GM19463 (cell line): Measurements from ENCODE around the gene FAM163B.
A peak's percentile ranks its signal among the peaks of the same experiment; 100 is the strongest.
"Not testable (repeated sequence)": the region's sequence is repeated elsewhere in the genome, so short reads cannot be mapped to it uniquely, and the experiment has no call there.

Experiments used
- ATAC-seq: cut with Tn5 transposase; IDR thresholded peaks from one replicate; pipeline ENCODE4 v1.9.1; 2021; ENCODE audit warnings: mild to moderate bottlenecking, moderate library complexity; ENCODE audit not compliant: unreplicated experiment

FAM163B gene

DNA sequence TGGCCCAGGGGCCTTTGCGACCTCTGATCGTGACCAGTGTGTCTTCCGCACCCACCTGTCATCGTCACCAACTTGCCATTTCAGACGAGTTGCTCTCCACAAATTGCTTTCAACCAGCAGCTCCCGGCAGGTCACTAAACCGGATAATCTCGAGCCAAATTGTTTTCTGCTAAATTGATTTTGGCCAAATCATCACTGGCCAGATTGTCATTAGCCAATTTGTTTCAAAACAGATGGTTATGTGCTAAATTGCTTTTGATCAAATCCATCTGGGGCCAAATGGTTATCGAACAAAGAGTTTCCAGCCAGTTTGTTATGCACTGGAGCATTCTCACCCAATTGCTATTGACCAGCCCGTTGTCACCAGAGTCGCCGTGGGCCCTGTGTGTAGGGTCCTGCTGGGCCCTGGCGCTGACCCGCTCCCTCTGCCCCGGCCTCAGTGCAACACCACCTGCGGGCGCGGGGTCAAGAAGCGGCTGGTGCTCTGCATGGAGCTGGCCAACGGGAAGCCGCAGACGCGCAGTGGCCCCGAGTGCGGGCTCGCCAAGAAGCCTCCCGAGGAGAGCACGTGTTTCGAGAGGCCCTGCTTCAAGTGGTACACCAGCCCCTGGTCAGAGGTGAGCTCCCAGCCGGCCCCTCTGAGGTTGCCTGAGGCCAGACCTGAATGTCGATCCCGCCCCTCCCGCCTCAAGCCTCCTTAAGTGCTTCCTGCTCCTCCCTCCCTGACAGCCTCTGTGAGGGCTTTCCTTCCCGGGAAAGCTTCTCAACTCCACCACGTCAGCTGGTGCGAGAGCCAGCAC, 39.1 kb downstream of the FAM163B start:
- no peak for ATAC-seq

DNA sequence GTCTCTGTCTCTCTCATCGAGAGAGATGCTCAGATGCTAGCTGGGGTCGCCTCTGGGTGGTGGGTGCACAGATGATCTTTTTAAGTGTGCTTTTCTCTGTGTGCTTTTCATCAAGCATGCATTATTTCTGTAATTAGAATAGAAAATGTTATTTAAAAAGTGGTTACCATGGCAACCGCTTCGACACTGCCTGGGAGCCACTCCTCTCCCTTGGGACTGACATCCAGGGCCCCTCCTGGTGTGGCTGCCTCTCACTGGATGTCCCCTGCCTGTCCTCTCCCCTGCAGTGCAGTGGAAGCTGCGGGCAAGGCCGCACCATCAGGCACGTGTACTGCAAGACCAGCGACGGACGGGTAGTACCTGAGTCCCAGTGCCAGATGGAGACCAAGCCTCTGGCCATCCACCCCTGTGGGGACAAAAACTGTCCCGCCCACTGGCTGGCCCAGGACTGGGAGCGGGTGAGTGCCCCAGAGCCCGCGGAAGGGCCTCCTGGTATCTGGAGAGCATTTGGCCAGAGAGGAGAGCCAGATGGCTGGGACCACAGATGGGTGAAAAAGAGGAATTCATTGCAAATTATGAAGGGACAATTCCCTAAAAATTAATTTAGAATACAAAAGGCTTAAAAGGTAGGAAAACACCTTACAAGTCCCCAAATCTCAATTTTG, 39.9 kb downstream of the FAM163B start:
- ATAC-seq: no peak

DNA sequence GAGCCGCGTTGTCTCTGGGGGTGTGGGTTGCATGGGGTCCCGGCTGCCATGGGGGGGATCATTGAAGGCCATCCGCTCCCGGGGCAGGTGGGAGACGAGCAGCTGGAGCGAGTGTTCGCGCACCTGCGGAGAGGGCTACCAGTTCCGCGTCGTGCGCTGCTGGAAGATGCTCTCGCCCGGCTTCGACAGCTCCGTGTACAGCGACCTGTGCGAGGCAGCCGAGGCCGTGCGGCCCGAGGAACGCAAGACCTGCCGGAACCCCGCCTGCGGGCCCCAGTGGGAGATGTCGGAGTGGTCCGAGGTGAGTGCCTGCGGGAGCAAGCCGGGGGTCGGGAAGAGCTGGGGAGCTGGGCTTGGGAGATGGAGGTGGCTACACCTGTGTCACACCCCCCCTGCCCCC, 41.0 kb downstream of the FAM163B start:
- no peak for ATAC-seq

DNA sequence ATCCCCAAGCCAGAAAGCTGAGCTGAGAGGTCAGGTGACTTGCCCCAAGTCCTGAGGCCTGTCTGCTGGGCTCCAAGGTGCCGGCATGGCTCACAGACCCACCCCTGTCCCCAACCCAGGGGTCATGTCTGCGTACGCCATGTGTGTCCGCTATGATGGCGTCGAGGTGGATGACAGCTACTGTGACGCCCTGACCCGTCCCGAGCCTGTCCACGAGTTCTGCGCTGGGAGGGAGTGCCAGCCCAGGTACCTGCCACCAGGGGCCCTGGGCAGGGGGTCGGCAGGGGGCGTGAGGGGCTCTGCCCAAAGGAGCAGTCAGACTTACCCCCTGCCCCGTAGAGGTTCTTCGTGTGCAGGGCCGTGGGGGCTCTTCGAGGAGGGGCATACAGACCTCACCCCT, 42.4 kb downstream of the FAM163B start:
- ATAC-seq: no peak

DNA sequence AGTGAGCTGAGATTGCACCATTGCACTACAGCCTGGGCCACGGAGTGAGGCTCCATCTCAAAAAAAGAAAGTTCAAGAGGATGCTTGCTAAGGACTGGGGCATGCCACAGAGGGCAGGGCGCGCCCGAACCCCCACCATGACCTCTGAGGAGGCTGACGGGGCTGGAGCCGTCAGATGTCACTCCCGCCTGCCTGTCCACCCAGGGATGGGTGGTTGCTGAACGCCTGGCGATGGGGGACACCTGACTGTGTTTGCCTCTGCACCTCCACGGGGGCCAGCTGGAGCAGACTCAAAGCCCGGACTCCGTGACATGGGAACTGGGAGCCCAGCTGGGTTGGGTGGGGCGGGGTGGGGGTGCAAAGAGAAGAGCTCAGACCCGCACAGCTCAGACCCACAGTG, 42.8 kb downstream of the FAM163B start:
- no peak for ATAC-seq

DNA sequence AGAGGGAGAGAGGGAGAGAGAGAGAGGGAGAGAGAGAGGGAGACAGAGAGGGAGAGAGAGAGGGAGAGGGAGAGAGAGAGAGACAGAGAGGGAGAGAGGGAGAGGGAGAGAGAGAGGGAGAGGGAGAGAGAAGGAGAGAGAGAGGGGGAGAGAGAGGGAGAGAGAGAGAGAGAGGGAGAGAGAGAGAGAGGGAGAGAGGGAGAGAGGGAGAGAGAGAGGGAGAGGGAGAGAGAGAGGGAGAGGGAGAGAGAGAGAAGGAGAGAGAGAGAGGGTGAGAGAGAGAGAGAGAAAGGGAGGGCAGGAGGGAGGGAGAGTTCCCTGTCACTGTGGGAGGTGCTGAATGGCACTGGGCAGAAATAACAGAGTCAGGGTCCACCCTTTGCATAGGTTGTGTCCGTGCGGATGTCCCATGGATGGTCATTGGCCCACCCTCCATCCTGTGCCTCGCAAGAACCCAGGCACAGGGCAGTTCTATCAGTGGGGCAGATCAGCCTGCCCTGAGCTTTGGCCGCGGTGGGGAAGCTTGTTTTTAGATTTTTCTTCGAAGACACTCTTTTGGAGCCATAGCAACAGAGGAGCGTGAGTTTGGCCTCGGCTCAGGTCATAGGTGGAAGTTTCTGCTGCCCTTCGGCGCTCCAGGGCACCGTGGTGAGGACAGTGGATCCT, 44.6 kb downstream of the FAM163B start:
- ATAC-seq: no peak

DNA sequence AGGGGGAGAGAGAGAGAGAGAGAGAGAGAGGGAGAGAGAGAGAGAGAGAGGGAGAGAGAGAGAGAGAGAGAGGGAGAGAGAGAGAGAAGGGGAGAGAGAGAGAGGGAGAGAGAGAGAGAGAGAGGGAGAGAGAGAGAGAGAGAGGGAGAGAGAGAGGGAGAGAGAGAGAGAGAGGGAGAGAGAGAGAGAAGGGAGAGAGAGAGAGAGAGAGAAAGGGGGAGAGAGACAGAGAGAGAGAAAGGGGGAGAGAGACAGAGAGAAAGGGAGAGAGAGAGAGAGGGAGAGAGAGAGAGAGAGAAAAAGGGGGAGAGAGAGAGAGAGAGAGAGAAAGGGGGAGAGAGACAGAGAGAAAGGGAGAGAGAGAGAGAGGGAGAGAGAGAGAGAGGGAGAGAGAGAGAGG, 45.4 kb downstream of the FAM163B start:
- not testable (repeated sequence) for ATAC-seq

DNA sequence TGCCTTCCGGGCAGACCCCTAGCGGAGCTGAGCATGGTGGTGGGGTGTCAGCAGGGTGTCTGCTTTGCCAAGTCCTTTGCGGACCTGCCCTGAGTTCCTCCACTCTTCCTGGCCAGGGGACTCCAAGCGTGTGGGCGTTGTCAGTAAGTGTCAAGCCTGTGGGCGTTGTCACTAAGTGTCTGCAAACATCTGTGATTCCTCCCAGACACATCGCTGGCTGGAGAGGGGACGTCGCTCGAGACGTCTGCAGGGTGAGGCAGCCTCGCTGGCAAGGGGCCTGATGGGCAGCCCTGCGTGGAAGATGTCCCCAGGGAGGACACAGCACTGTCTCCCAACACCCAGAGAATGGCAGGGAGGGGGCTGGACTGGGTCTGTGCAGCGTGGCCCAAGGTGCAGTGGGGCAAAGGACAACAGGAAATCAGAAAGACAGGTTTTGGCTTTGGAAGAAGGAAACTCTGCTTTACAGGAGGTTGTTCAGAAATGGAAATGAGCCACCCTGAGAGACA, 45.8 kb downstream of the FAM163B start:
- ATAC-seq: no peak

DNA sequence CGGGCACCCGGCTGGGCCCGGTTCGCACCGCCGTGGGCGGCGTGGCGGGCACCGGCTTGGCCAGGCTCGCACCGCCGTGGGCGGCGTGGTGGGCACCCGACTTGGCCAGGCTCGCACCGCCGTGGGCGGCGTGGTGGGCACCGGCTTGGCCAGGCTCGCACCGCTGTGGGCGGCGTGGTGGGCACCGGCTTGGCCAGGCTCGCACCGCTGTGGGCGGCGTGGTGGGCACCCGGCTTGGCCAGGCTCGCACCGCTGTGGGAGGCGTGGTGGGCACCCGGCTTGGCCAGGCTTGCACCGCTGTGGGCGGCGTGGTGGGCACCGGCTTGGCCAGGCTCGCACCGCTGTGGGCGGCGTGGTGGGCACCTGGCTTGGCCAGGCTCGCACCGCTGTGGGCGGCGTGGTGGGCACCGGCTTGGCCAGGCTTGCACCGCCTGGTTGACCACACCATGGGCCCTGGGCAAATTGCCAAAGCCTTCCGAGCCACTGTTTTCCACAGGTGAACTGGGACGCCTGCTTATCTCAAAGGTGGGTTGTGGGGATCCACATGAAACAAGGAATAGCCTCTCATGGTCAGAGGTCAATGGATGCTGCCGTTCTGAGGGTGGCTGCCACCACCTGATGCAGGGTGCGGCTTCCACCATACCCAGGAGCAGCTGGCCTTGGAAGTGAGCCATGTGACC, 46.4 kb downstream of the FAM163B start:
- ATAC-seq: no peak

DNA sequence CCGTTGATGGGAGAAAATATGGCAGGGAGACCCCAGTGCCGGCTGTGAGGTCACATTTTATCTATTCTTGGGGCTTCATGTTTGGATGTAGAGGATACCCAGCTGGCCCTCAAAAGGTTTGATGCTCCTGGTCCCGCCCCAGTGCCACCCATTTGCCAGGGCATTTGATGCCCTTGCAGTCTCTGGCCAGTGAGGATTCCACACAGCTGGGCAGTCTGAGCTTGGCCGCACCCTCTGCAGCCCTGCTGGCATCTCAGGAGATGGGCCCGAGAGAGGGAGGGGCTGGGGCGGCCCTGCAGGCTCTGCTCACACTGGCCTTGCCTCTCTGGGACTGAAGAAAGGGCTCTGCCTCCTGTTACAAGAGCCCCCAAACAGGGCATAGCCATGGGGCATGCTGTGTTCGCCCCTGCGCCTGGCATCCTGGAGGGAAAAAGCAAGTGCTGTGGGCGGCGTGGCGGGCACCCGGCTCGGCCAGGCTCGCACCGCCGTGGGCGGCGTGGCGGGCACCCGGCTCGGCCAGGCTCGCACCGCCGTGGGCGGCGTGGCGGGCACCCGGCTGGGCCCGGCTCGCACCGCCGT, 47.1 kb downstream of the FAM163B start:
- no peak for ATAC-seq

DNA sequence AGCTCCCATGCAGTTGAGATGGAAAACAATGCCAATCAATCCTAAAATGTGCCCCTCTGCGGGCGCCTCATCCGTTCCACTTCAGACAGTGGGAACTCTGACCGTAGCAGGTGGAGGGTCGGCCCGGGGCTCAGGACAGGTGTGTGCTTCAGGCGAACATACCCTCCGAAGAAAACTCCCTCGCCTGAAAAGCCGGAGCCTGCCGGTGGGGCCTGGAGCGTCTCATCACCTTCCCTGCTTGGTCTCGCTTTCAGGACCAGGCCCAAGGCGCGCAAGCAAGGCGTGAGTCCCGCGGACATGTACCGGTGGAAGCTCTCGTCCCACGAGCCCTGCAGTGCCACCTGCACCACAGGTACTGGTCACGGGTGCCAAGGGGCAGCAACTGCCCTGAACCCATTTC, 48.2 kb downstream of the FAM163B start:
- ATAC-seq: no peak

DNA sequence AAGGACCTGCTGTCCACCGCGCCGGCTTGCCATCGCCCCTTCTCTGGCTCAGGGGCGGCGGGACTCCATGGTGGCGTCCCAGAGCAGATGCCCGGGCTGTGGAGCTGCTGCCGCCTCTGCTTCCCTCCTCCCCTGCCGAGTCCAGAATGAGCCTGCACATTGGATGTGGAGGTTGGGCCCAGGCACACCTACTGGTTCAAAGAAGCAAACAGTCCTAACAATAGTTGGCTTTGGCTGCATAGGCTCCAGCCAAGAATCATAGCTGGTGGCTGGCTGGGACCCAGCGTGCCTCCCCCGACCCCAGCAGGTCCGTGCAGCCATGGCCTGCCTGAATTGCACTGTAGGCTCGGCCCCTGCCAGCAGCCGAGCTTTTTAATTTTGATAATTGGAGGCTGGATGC, 48.9 kb downstream of the FAM163B start:
- ATAC-seq: no peak

DNA sequence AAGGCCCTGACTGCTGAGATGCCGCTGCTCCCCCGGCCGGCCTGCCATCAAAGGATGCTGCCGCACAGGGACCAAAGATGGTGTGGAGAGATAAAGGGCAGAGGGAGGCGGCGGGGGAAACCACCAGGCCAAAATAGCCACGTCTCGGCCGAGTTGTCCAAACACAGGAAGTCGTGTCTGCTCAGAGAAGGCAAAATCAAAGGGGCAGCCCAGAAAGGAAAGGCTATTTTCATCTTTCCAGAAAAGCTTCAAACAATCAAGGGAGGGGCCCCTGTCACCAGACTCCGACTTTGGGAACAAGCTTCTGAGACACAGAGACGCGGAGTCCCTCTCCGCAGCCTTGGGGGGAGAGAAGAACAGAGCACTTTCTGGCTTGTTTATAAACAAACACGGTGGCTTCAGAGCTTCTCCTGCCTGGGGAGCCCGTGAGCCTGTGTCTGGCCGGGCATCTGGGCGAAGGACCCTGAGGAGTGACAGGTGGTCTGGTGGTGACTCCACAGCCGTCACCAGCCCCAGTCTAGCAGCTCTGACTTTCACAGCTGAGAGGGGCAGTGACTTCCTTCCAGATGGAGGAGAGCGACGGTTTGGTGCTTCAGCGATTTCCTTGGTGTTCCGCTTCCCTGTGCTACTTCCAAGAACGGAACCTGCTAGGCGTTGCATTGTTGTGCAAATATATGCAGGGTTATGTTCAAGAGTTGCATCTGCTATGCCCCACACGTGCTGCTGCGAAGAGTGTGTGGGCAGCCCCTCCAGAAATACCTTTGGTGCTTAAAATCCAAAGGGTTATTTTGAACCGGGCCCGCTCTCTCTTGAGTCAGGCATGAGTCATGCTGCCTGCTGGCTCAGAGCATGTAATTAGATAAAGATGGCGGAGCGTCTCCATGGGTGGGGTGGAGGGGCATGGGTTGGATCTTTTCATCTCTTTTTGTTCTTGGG, 50.7 kb downstream of the FAM163B start:
- ATAC-seq: peak; percentile 65

DNA sequence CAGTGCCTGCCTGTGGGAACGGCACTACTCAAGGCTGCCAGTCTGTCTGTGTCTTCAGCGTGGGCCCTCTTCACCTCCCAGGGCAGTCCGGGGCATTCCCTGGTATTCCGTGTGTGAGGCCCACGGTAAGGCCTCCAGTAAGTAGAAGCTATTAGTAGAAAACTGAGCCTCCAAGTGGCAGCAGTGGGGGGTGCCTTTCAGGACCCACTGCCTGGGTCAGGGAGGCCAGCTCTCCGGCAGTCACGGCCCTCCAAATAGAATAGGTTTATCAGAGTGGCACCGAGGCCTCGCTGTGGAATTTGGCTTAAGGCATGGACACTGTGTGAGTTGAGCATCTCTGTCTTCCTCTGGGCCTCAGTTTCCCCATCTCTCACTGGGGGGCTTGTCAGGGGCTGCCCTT, 51.6 kb downstream of the FAM163B start:
- ATAC-seq: no peak

DNA sequence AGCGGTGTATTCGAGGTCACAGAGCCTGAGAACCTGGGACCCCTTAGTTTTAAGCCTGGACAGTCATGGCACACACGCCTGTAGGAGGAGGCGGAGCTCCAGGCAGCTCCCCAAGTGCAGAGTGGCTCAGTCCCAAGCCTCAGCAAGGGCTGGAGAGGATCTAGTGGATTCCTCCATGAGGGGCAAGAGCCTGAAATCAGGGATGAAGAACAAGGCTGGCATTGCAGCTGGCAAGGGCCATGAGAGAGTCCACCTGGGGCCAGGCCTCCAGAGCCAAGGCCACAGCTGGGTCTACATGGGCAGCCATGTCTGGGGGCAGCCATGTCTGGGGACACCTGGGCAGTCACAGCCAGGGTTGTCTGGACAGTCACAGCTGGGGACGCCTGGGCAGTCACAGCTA, 52.8 kb downstream of the FAM163B start:
- ATAC-seq: no peak

DNA sequence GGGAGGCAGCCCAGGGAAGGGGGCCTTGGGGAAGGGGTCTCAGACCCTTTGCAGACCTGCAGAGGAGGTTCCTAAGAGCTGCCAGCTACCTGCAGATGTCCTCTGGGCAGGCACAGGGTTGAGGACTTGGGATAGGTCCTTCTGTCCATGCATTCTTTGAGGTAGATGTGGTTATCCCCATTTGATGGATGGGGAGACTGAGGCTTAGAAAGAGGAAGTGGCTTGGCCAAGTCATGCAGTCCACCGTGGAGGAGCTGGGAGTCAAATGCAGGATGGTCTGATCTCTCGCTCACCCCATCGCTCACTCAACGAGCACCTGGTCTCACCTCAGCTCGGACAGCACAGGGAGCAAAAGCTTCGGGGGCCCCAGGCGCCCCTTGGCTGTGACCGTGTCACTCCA, 54.5 kb downstream of the FAM163B start:
- no peak for ATAC-seq

DNA sequence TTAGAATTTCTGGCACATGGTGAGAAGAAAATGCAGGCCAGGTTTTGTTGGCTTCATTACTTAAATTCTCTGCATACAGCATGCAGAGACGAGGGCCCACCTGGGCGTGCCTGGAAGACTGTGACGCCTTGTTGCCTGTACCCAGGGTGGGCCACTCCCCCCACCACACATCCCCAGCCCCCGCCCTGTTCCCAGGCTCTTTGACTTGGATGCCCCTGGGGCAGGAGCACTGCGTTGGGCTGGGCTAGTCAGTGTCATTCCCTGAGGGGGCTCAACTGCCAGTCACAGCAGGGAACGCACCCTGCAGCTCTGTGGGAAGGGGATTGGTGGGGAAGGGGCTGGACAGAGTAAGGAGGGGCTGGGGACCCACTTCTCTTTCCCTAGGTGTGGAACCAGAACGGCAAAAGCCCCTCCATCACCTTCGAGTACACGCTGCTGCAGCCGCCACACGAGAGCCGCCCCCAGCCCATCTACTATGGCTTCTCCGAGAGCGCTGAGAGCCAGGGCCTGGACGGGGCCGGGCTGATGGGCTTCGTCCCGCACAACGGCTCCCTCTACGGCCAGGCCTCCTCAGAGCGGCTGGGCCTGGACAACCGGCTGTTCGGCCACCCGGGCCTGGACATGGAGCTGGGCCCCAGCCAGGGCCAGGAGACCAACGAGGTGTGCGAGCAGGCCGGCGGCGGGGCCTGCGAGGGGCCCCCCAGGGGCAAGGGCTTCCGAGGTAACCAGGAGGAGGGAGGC, 55.0 kb downstream of the FAM163B start:
- ATAC-seq: no peak

DNA sequence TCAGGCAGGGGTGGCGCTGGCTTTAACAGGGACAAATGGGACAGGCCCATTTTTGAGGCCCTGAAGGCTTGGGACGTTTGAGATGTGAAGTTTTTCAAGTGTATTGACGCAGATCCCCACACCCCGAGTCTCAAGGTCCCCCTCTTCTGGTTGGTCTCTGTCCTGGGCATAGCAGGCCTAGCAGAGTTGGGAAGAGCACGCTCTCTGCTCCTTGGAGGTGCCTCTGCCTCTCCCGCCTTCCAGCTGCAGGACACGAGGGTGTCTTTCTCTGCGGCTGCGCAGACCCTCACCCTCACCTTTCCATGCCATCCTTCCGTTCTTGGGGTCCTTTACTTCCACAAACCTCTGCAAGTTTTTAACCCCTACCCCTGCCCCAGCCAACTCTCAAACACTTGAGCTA, 56.1 kb downstream of the FAM163B start:
- ATAC-seq: no peak

DNA sequence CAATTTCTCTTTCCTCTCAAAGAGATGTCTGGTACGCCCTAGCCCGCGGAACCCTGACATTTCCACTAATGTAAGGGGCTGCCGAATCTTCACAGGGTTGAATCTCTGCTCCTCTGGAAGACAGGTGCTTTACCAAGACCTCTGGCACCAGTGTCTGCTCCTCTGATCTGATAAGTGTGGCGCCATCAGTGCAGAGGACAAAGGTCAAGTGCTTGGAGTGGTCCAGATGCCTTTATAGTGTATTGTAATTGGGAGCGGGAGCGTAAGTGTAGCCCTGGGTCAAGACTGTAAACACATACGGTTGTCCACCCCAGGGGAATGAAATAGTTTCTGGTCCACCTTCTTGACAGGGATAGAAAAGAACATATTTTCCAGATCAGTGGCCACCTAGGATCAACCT, 57.0 kb downstream of the FAM163B start:
- ATAC-seq: no peak
